ENCODE measurements around the gene CARD18.

CARD18 gene, protein sequence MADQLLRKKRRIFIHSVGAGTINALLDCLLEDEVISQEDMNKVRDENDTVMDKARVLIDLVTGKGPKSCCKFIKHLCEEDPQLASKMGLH

DNA sequence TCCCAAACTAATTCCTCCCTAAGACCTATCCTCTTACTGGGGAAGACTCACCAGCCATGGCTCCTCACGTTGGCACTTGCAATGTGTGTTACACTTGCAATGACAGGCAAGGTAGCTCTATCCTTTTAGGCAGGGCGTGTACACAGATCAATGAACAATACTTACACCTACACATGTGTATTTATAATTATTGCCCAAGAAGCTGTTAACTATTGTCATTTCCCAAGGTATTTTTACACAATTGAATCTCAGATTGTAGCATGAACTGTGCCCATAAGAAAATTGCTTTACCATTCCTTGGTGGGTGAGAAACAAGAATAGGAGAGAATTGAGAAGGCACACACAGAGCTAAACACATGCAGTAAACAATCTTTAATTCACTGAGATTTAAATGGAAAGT lies at the start of gene CARD18:
TSS of gene CARD18 (minus strand) at position 101 of the 400 bp plus-strand sequence. CDS start at position 58, 43 bp downstream.
- DNase-seq = no peak

DNA sequence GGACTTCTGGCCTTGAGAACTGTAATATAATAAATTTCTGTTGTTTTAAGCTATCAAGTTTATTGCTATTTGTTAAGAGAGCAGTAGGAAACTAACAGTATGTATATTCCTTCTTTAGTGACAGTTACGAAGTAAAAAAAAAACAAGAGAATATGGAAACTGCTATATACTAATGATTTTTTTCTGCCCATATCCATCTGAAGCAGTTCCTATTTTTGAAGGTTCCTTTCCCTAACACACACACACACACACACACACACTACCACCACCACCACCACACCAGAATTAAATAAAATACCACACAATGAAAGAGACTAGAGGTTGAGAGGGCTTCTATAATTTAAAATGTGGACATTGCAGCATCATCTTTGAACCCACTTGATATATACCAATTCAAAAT lies 44.4 kb upstream of the CARD18 start:
- DNase-seq = no peak

DNA sequence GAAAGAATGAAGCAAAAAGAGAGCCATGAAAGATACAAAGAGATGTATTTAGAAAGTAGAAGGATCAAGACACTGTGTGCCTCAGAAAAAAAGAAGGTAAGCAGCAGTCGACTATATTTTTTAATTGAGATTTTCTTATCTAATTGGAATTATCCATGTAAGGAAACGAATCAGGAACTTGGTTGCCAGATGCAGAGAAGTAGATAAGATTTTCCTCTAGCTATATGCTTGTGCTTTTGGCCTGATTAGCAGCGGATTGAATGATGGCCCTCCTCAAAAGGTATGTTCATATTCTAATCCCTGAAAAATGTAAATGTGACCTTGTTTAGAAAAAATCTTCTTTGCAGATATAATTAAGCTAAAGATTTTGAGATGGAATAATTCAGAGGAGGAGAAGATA lies 43.9 kb upstream of the CARD18 start:
- no peak for DNase-seq

DNA sequence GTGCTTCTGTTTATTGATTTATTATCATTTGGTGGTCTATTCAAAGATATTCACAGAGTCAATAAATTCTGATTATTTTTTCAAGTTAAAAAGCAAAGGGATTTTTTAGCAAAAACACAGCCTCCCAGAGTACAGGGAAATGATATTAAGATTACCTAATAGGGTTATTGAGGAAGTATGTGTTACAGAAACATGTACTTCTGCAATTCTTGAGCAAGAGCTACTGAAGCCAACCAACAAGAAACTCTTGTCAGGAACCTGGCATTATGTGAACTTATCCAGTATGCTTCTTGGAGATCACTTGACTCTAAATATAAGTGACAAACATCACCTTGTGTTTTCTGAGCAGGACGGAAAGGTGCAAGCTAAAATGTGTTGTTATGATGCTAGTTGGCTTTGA lies 42.0 kb upstream of the CARD18 start:
- DNase-seq = no peak

DNA sequence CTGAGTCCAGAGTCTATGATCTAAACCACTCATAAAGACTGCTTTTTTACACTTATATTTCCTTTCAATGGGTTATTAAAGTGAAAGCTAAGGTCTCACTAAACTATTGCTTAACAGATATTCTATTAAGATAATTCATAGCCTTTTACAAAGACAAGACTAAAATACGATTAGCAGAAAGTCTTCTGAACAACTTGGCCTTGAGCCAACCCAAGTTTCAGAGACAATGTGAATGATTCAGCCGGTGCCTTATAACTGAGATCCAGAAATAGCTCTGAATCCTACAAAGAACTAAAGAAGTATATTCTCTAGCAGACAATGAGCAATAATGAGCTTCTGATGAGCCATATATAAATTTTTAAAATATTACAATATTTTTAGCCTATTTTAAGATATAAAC lies 41.5 kb upstream of the CARD18 start:
- DNase-seq = peak; percentile 29

DNA sequence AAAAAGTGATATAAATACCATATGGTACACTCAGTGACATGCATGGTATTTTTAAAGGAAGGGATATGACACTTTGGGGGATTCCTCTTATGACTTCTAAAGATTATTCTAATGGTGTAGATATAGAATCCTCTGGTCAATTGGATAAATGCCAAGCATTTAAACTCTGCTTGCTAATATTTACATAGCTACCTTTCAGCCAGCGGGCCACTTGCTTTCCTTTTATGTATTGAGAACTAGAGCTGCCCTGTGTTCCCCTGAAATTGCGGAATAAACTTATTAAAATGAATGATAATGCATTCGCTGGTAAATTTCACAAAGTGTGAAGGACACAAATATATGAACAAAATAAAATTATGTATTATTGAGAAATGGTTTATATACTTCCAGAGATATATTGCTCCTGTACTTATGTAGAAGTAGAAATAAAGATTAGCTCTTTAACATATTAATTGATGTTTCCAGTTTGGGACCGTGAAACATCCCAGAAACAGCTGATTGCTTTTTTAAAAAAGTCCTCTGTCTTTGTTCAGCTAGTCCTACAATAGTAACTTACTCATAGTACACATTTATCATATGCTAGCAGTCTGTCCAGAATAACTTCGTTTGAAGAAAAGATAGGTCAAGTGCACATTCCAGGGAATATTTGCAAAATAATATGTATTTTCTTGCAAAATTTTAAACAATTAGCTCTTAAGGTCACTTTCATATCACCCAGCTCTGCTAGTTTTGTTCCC lies 40.1 kb upstream of the CARD18 start:
- no peak for DNase-seq

DNA sequence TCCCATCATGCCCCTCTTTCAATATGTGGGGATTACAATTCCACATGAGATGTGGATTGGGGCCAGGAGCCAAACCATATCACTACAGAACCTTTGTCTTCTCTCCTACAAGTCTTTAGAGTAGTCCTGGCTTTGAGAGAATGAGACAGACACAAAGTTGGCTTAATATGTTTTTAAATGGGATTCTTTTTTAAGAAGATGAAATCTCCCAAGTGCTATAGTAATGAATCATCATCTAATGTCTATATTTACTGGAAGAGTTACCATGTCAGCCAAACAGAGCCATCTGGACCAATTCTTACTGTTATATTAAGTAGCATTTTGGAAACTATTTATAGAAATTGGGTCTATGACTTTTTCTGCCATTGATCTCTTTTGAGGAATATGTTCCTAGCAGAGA lies 38.1 kb upstream of the CARD18 start:
- DNase-seq = no peak

DNA sequence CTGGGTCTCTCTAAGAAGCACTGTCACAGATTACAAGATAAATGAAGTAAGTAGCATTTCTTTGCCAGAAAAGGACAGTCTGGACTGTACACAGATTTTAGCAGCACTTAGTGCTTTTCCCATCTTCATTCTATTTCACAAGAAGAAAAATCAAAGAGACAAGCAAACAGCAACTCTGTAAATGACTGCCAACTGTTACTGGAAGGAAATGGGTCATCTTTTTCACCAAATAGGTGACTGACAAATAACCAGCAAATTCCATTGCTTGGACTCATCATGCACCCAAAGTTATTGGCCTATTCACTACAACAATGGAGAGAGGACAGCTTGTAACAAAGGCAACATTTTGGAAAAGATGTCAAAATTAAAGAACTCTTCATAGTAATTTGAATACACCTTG lies 28.9 kb upstream of the CARD18 start:
- DNase-seq = no peak

DNA sequence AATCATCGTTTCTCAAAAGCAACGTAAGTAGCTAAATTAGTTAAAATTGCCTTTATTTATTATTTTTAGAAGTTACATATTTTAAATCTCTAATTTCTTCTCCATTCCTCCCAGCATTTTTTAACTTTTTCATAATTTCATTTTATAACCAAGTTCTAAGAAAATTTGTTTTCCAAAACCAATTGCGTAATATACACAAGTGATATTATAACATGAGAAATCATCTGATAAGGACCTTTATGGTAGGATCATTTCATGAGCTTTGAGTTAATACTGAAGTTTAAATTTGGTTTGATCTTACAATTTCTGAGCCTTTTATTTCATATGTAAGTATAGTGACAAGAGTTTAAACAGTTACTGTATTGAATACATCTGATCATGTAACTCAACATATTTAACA lies 27.7 kb upstream of the CARD18 start:
- DNase-seq = no peak

DNA sequence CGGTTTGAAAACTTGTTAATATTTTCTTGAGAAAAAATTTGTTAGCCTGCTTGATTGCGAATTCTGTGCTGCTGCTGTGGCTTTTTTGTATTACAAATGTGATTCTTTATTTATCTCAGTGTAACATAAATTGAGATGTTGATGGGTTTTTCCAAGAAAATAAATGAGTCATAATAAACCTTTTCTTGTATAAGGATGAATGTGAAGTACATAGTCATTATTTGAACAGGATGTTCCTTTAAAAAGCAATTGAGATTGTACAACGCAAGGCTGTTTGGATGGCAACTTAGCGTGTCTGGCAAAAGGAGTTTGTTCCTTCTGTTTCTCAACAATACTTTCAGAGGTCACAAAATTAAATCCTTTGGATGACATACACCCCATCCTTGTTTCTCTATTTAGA lies 24.6 kb upstream of the CARD18 start:
- no peak for DNase-seq

DNA sequence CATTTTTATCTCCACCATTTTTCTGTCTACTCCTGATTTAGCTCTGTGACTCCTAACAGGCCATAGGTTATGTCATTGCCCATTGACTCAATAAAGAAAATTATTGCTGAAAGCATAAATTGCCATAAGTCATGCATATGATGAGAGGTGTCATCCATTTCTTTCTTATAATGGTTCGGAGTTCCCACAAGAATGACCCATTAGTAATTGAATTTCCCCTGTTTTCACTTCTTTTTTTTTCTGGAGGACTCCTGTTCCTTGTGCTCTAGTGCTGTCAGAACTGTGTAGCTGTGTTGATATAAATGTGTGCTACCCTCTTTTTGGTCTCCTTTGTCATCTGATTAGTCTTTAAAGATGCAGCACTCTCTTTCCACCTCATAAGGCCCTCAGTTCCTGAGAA lies 22.9 kb upstream of the CARD18 start:
- no peak for DNase-seq

DNA sequence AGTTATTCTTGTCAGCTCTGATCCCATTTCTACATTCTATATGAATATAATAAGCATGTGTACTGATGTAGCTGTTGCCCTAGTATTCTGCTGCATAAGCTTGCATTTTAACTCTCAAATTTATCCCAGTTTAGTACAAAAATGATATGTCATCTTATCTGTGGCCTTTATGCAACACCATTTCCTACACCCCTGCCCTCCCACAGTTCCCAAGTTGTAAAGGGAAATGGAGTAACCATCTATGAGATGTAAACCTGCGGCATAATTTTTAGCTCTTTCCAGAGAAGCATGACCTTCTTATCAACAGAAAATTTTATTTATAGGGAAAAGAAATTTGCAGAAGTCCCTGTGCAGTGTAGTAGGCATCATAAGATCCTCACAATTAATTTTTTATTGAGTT lies 18.9 kb upstream of the CARD18 start:
- DNase-seq = no peak

DNA sequence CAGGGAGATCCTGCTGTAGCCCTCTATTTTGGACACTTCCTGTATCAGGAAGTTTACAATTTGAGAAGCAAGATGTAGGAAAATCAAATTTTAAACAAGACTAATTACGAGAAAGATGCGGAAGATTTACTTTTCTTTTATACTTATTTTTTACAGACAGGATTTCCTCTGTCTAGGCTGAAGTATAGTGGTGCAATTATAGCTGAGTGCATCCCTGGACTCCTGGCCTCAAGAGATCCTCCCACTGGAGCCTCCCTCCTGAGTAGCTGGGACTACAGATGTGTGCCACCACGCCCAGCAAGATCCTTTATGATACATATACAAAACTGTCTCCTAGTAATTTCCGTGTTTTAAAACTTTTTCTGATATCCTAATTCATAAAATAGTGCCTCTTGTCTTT lies 17.2 kb upstream of the CARD18 start:
- DNase-seq = no peak

DNA sequence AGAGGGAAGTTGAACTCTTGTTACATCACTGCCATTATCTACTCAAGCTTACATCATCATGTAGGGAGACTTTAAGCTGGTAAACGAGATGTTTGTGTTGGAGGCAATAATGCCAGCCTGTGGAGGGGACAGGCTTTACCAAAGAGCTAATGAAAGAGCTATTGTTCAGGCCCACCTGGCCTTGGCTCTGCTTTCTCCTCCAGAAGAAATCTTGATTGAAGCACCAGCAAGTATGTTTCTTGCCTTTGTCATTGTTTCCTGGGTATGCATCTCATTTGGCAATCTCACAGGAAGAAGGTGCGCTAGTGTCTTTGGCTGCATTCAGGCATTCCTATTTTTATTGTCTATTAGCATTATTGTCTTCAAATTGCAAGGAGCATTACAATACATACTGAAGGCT lies 16.7 kb upstream of the CARD18 start:
- no peak for DNase-seq

DNA sequence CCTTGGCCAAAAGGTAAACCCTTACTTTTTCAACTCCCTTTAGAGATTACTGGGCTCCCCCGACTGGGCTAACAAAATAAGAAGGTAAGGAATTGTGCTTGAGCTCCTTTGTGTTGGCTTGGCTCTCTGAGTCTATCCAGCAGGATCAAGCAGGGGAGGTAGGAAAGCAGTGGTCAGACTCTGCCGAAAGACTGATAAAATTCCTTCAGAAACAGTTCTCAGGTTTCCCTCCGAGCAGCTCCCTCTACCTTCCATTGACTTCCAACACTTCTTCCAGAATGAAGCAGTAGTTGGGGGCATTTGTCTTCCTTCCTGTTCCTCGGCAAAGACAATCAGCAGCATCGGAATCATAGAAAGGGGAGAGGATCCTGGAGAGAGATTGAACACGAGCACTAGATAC lies 16.1 kb upstream of the CARD18 start:
- DNase-seq = no peak

DNA sequence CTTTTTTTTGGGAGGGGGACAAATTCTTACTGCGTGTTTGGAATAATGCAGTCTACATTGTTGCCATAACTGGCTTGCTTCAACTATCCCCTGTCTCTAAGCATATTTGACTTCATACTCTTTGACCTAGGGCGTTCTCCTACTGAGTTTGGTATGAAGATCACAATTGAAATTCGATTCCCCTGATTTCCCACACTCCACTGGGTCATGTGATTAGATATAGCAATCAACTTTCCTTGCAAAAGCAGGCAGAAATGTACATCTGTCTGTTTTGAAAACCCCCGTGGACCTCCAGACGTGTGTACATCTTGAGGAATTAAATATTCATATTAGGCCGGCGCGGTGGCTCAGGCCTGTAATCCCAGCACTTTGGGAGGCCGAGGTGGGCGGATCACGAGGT lies 13.8 kb upstream of the CARD18 start:
- no peak for DNase-seq

DNA sequence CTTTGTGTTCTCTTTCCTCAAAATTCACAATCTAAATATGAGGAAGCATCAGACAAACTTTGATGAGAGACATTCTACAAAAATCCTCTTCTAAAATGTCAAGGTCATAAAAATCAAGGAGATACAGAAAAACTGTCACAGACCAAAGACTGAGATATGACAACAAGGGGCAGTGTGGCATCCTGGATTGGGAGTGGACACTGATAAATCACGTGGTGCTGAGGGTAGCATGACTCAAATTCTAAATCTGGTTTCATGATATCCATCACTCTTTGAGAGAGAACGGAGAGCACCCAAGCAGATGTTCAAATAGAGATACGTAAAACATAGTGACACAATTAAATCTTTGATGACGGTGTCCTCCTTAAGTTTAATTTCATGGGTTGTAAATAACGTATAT lies 13.0 kb upstream of the CARD18 start:
- DNase-seq = no peak

DNA sequence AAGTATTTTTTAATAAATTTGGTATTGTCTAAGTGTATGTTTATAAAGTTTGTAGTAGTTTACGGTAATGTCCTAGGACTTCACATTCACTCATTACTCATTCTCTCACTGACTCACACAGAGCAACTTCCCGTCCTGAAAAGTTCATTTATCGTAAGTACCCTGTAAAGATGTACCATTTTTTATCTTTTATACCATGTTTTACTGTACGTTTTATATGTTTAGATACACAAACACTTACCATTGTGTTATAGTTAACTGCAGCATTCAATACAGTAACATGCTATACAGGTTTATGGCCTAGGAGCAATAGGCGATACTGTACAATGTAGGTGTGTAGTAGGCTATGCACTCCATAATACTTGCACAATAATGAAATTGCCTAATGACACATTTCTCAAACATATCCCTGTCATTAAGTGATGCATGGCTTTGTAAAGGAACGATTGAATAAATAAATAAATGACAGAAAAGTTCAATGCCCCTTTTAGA lies 12.5 kb upstream of the CARD18 start:
- no peak for DNase-seq

DNA sequence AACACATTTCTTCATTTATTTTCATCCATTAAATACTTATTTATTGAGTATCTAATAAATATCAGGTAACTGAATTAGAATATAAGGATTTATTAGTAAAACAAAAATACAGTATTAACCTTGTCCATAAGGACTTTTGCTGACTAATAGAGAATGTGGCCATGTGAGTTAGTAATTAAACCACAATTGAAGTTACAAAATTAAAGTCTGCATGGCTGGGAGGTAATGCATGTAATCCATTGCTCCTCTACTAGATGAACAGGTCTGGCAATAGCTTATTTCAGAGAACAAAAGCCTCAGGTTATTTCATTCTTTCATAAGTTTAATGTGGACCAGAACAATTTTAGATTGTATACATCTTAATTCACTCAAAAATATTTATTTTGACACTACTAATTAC lies 9.9 kb upstream of the CARD18 start:
- no peak for DNase-seq

DNA sequence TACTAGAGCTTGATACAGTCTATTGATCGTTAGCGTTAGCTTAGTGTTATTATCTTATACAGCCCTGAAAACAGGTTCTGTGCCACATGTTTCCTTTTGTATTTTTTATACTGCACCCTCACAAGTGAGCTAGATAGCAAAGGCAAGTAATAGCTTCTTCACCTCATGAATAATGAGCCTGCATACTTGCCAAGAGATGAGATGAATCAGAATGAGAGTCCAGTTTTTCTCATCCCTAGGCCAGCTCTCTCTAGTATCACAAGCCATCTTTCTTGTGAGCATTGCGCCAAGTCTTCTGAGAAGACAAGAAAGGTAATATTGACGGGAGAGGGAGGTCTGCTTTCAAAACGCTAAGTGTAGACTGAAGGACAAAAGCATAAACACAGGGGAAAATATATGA lies 8.7 kb upstream of the CARD18 start:
- DNase-seq = no peak

DNA sequence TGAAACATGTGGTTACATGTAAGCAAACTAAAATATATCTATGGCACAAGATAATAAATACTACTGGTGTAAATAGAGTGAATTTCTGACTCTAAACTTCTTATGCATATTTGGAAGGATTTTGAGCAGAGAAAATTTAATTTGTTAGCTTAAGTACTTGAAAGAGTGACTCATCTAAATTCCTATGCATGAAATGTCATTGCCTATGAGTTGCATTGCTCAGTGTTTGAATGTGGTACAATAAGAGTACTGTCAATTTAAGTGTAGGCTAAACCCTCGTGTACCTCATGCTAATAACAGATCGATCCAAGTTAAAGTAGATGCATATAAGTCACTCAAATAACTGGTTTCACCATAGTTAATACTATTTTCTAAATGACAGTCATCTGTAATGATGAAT lies 5.3 kb upstream of the CARD18 start:
- no peak for DNase-seq

DNA sequence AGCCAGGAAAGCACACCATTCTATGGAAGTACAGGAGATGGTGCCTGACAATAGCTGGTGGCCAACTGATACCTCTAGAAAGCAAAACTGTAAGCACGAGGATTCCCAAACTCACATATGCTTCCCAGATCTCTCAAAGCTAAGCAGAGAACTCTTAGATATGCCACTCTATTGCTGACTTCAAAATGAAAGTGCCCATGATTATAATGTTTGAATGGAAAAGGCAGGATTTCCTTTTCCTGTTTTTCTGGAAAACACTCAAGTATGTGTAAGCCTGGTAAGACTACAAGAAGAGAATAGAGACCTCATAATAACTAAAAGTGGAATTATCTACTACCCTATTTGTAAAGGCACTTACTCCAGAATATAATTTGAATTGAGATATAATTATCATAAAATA lies 2.6 kb upstream of the CARD18 start:
- no peak for DNase-seq

DNA sequence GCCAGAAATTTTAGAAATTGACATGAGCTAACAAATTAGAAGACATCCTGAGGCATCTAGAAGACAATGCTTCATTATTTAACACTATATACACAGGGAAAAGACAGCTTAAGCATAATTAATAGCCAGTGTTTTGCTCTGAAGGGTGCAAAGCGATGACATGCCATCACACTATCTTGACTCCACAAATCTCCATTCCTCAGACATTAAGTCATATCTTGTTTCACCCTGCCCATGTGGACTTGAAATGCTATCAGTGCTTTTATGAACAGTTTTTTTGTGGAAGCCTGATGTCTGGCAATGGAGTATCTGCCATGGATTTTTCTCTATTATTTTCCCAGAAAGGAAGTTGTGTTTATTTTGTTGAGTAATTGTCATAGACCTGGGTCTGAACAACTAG lies 2.3 kb downstream of the CARD18 start:
- DNase-seq = no peak

DNA sequence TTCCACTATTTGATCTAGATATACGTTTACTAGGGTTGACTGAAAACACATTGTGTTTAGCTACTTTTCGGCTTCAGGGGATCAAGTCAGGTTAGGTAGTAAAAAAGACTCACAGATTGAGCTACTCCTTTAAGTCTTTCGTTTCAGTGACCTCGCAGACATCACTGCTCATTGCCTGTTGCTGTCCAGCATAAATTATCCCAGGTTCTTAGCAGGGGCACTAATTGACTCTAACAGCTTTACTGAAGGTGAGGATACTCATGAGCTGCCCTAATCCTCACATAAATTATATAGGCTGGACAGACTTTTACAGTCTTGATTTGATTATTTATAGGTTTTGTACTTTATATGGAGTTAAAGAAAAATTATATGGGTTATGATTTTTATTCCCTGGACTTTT lies 3.7 kb downstream of the CARD18 start:
- DNase-seq = no peak
